KMS-11 (cell line): ENCODE data around the gene RASSF5.

Experiments
- H2AFZ ChIP-seq: fragments of 200-600 bp; sonication (generic); 2 replicates; pipeline ENCODE4 v1.6.1; 2016; ENCODE audit warnings: antibody characterized with exemption, mixed run types, low read depth
- H3K27ac ChIP-seq: fragments of 200-600 bp; sonication (generic); 2 replicates; pipeline ENCODE4 v1.6.1; 2016; ENCODE audit warnings: mild to moderate bottlenecking, mixed run types
- H3K27me3 ChIP-seq: fragments of 200-600 bp; sonication (generic); 2 replicates; pipeline ENCODE4 v1.6.1; 2017; ENCODE audit warnings: mild to moderate bottlenecking, low read depth, mixed run types, moderate library complexity; ENCODE audit not compliant: insufficient read depth
- H3K36me3 ChIP-seq: fragments of 200-600 bp; sonication (generic); 2 replicates; pipeline ENCODE4 v1.6.1; 2017; ENCODE audit warnings: mild to moderate bottlenecking, mixed run types; ENCODE audit not compliant: insufficient read depth
- H3K4me1 ChIP-seq: fragments of 200-600 bp; sonication (generic); 2 replicates; pipeline ENCODE4 v1.6.1; 2016; ENCODE audit warnings: mild to moderate bottlenecking, low read depth, mixed run types; ENCODE audit not compliant: poor library complexity, severe bottlenecking
- H3K4me2 ChIP-seq: fragments of 200-600 bp; sonication (generic); 2 replicates; pipeline ENCODE4 v1.7.0; 2016; ENCODE audit warnings: mild to moderate bottlenecking, mixed run types
- H3K4me3 ChIP-seq: fragments of 200-600 bp; sonication (generic); IDR thresholded peaks from 2 replicates; pipeline ENCODE4 v1.6.1; 2017; ENCODE audit warnings: low read depth, low read length, mixed read lengths; ENCODE audit not compliant: insufficient read depth
- H3K79me2 ChIP-seq: fragments of 200-600 bp; sonication (generic); 2 replicates; pipeline ENCODE4 v1.6.1; 2016; ENCODE audit warnings: low read depth, mixed run types; ENCODE audit not compliant: insufficient read depth
- H3K9ac ChIP-seq: fragments of 200-600 bp; sonication (generic); 2 replicates; pipeline ENCODE4 v1.6.1; 2016; ENCODE audit warnings: mild to moderate bottlenecking, mixed run types
- H4K20me1 ChIP-seq: fragments of 200-600 bp; sonication (generic); 2 replicates; pipeline ENCODE4 v1.6.1; 2016; ENCODE audit warnings: mild to moderate bottlenecking, mixed run types; ENCODE audit not compliant: insufficient read depth
- CTCF ChIP-seq: fragments of 200-600 bp; sonication (generic); conservative IDR thresholded peaks from 2 replicates; pipeline ENCODE4 v1.6.1; 2017; ENCODE audit warnings: low read depth, mild to moderate bottlenecking, antibody characterized with exemption, low read length, moderate library complexity, mixed read lengths

The RASSF5 gene

GRCh38 chr1:206513312-206514111, 6.2 kb downstream of the RASSF5 start:
- H3K27ac ChIP-seq, result no peak overlapping the region
- H4K20me1 ChIP-seq, result no peaks in the 10 kb centered on the region
- no peaks in the 10 kb centered on the region for H3K79me2 ChIP-seq
- TF ChIP-seq CTCF, result no peak
- H3K9ac ChIP-seq, result no peak overlapping the region
- H3K4me3 ChIP-seq, result no peak overlapping the region
- no peaks in the 10 kb centered on the region for H3K4me1 ChIP-seq
- no peak overlapping the region for H3K4me2 ChIP-seq
- H2AFZ ChIP-seq, result no peak overlapping the region
- H3K27me3 ChIP-seq, result peaks cover 11% of the 10 kb centered on the region; the same call in 1 of the 2 replicates
- no peaks in the 10 kb centered on the region for H3K36me3 ChIP-seq

GRCh38 chr1:206514813-206515387, 7.6 kb downstream of the RASSF5 start:
- H3K79me2 ChIP-seq, result no peaks in the 10 kb centered on the region
- no peak overlapping the region for H2AFZ ChIP-seq
- H3K4me1 ChIP-seq, result no peaks in the 10 kb centered on the region
- H3K27me3 ChIP-seq, result no peaks in the 10 kb centered on the region; the same call in 1 of the 2 replicates
- H3K4me3 ChIP-seq, result no peak overlapping the region
- no peaks in the 10 kb centered on the region for H3K36me3 ChIP-seq
- H3K9ac ChIP-seq, result no peak overlapping the region
- H4K20me1 ChIP-seq, result no peaks in the 10 kb centered on the region
- H3K4me2 ChIP-seq, result no peak overlapping the region
- H3K27ac ChIP-seq, result no peak overlapping the region
- no peak for TF ChIP-seq CTCF

- no peak for TF ChIP-seq CTCF
- Histone ChIP-seq H3K4me3 (no peak overlapping the region), H3K36me3 (no peaks in the 10 kb centered on the region), H3K79me2 (no peaks in the 10 kb centered on the region), H3K4me2 (no peak overlapping the region), H3K9ac (no peak overlapping the region), H3K27me3 (no peaks in the 10 kb centered on the region), H4K20me1 (no peaks in the 10 kb centered on the region), H2AFZ (no peak overlapping the region), H3K4me1 (no peaks in the 10 kb centered on the region), H3K27ac (no peak overlapping the region)
Measured at GRCh38 chr1:206516728-206516990, 9.3 kb downstream of the RASSF5 start.

- H2AFZ ChIP-seq, result no peak overlapping the region
- H3K27ac ChIP-seq, result no peak overlapping the region
- no peaks in the 10 kb centered on the region for H3K36me3 ChIP-seq
- TF ChIP-seq CTCF, result no peak
- H3K79me2 ChIP-seq, result no peaks in the 10 kb centered on the region
- no peak overlapping the region for H3K9ac ChIP-seq
- H3K4me3 ChIP-seq, result no peak overlapping the region
- no peak overlapping the region for H3K4me2 ChIP-seq
- no peaks in the 10 kb centered on the region for H3K4me1 ChIP-seq
- H3K27me3 ChIP-seq, result no peaks in the 10 kb centered on the region
- no peaks in the 10 kb centered on the region for H4K20me1 ChIP-seq
Measured at GRCh38 chr1:206517784-206518183, 10.5 kb downstream of the RASSF5 start.
